HepG2 (cell line): ENCODE results near the gene CIROP. TPM values are rescaled to one million over a fixed set of nuclear protein-coding genes. Genes with fewer than 3 reads are reported as not detected.
A peak's percentile ranks its signal among the peaks of the same experiment; 100 is the strongest.

Experiments used
- CEBPG ChIP-seq: IDR thresholded peaks from 2 replicates; pipeline ENCODE4 v1.6.1; 2016
- CTCF ChIP-seq: sonication (generic); formaldehyde crosslinking; IDR thresholded peaks from 2 replicates; pipeline ENCODE4 v1.5.0; 2020; ENCODE audit warnings: mild to moderate bottlenecking, missing genetic modification reagents, moderate library complexity
- FOXK1 ChIP-seq: sonication (generic); formaldehyde crosslinking; IDR thresholded peaks from 2 replicates; pipeline ENCODE4 v1.4.0; 2020; ENCODE audit warnings: low read depth, missing genetic modification reagents, borderline replicate concordance
- GLI4 ChIP-seq: sonication (generic); formaldehyde crosslinking; IDR thresholded peaks from 2 replicates; pipeline ENCODE4 v1.5.1; 2020; ENCODE audit warnings: missing genetic modification reagents, mild to moderate bottlenecking, moderate library complexity, borderline replicate concordance
- HES4 ChIP-seq: sonication (generic); formaldehyde crosslinking; IDR thresholded peaks from 2 replicates; pipeline ENCODE4 v1.9.0; 2021; ENCODE audit warnings: mild to moderate bottlenecking, missing genetic modification reagents, borderline replicate concordance
- HIVEP1 ChIP-seq: sonication (generic); formaldehyde crosslinking; IDR thresholded peaks from 2 replicates; pipeline ENCODE4 v1.4.0; 2020; ENCODE audit warnings: mild to moderate bottlenecking, missing genetic modification reagents
- KDM5B ChIP-seq: sonication (generic); formaldehyde crosslinking; IDR thresholded peaks from 2 replicates; pipeline ENCODE4 v1.4.0; 2020; ENCODE audit warnings: missing genetic modification reagents, mild to moderate bottlenecking, borderline replicate concordance
- MBD4 ChIP-seq: IDR thresholded peaks from 2 replicates; pipeline ENCODE4 v1.6.1; 2012; ENCODE audit warnings: low read length, inconsistent platforms, borderline replicate concordance
- NR2F1 ChIP-seq, 2 experiments: fragments of 450-650 bp in 1 of 2; formaldehyde crosslinking in 1 of 2; IDR thresholded peaks; 2 replicates each; pipeline versions ENCODE4 v1.5.0 to v1.6.1; 2016 to 2020; ENCODE audit warnings: mild to moderate bottlenecking in 1 of 2, missing compliant biosample characterization in 1 of 2, missing genetic modification reagents in 1 of 2, moderate library complexity in 1 of 2
- PLRG1 ChIP-seq: fragments of 450-650 bp; conservative IDR thresholded peaks from 2 replicates; pipeline ENCODE4 v1.6.1; 2016
- SNAPC4 ChIP-seq: sonication (generic); formaldehyde crosslinking; IDR thresholded peaks from 2 replicates; pipeline ENCODE4 v1.4.0; 2020; ENCODE audit warnings: mild to moderate bottlenecking, missing genetic modification reagents
- STAG1 ChIP-seq: sonication (generic); formaldehyde crosslinking; IDR thresholded peaks from 2 replicates; pipeline ENCODE4 v1.4.0; 2020; ENCODE audit warnings: missing genetic modification reagents
- TAF1 ChIP-seq: sonication (generic); formaldehyde crosslinking; IDR thresholded peaks from 2 replicates; pipeline ENCODE4 v1.4.0; 2020; ENCODE audit warnings: missing genetic modification reagents
- TFE3 ChIP-seq: IDR thresholded peaks from 2 replicates; pipeline ENCODE4 v1.6.1; 2016
- ZNF12 ChIP-seq: sonication (generic); formaldehyde crosslinking; IDR thresholded peaks from 2 replicates; pipeline ENCODE4 v1.5.0; 2020; ENCODE audit warnings: missing genetic modification reagents
- ZNF737 ChIP-seq: sonication (generic); formaldehyde crosslinking; IDR thresholded peaks from 2 replicates; pipeline ENCODE4 v1.5.0; 2020; ENCODE audit warnings: missing genetic modification reagents, mild to moderate bottlenecking, borderline replicate concordance
- ZNF782 ChIP-seq: sonication (generic); formaldehyde crosslinking; IDR thresholded peaks from 2 replicates; pipeline ENCODE4 v1.4.0; 2020; ENCODE audit warnings: missing genetic modification reagents, mild to moderate bottlenecking, borderline replicate concordance
- ZNF878 ChIP-seq: sonication (generic); formaldehyde crosslinking; IDR thresholded peaks from 2 replicates; pipeline ENCODE4 v1.8.1; 2023; ENCODE audit warnings: mild to moderate bottlenecking, missing genetic modification reagents, moderate library complexity
- polyA plus RNA-seq, 8 experiments: library from polyadenylated mRNA; depleted of rRNA in 3 of 8; stranded (reverse) in 7 of 8; unstranded in 1 of 8; fragments of >200 nt; fragmentation: Illumina TruSeq in 4 of 8; extraction: Trizol in 4 of 8; gene quantifications; 2 replicates each; pipeline versions ENCODE4 v1.2.1 to v1.2.3, GENCODE V29; 2011 to 2016; ENCODE audit warnings: low read depth in 4 of 8, missing spikeins in 1 of 8, mixed read lengths in 1 of 8; ENCODE audit not compliant: insufficient read depth in 1 of 8
- total RNA-seq, 5 experiments: library from RNA; depleted of rRNA; stranded (reverse); fragments of >200 nt; fragmentation: Illumina TruSeq; extraction: Trizol; gene quantifications; 2 replicates each; pipeline ENCODE4 v1.2.3, GENCODE V29; 2016; ENCODE audit warnings: low read depth in 1 of 5
- TF ChIP-seq, protein P1 (sequence below): sonication (generic); formaldehyde crosslinking; conservative IDR thresholded peaks from 2 replicates; pipeline ENCODE4 v1.8.0; 2022; ENCODE audit warnings: low read depth, missing genetic modification reagents

The CIROP gene
- total and polyA plus RNA-seq, 2 of the 13 experiments (the other 11 are each of a cell fraction or from before 2014, with no cell fraction given): 0.07 TPM; not detected in 1

- no peak; the same call in 1 of the 2 replicates for TF ChIP-seq KDM5B (CRISPR knock-in tag)
- TF ChIP-seq ZNF737 (CRISPR knock-in tag): no peak
- no peak; the same call in 1 of the 2 replicates for TF ChIP-seq ZNF878 (CRISPR knock-in tag)
- TF ChIP-seq HIVEP1 (CRISPR knock-in tag): no peak
- TF ChIP-seq FOXK1 (CRISPR knock-in tag): peak; percentile 28; the same call in 1 of the 2 replicates
- TF ChIP-seq TFE3 (CRISPR knock-in tag): 0 out of 2 replicates have a peak, but pooled peaks have one; percentile 20
- 0 out of 2 replicates have a peak, but pooled peaks have one; percentile 32 for TF ChIP-seq CEBPG (CRISPR knock-in tag)
- 0 out of 4 replicates have a peak, but pooled peaks of 1 of the 2 experiments have one; percentile 45 for TF ChIP-seq NR2F1 (CRISPR knock-in tag; IDR thresholded peaks at IDR 0.05)
- TF ChIP-seq HES4 (CRISPR knock-in tag): peak; percentile 83; the same call in 1 of the 2 replicates
- TF ChIP-seq, protein P1, sequence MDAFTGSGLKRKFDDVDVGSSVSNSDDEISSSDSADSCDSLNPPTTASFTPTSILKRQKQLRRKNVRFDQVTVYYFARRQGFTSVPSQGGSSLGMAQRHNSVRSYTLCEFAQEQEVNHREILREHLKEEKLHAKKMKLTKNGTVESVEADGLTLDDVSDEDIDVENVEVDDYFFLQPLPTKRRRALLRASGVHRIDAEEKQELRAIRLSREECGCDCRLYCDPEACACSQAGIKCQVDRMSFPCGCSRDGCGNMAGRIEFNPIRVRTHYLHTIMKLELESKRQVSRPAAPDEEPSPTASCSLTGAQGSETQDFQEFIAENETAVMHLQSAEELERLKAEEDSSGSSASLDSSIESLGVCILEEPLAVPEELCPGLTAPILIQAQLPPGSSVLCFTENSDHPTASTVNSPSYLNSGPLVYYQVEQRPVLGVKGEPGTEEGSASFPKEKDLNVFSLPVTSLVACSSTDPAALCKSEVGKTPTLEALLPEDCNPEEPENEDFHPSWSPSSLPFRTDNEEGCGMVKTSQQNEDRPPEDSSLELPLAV (CRISPR knock-in tag): no peak
- TF ChIP-seq SNAPC4 (CRISPR knock-in tag): no peak
- TF ChIP-seq ZNF782 (CRISPR knock-in tag): no peak; the same call in 1 of the 2 replicates
- no peak; the same call in 1 of the 2 replicates for TF ChIP-seq GLI4 (CRISPR knock-in tag)
- TF ChIP-seq ZNF12 (CRISPR knock-in tag): no peak
- TF ChIP-seq PLRG1: no peak
- peak; percentile 61 for TF ChIP-seq STAG1 (CRISPR knock-in tag)
- peak; percentile 98 for TF ChIP-seq CTCF (CRISPR knock-in tag)
- no peak for TF ChIP-seq MBD4
- TF ChIP-seq TAF1 (CRISPR knock-in tag): peak; percentile 44; the same call in 1 of the 2 replicates
These were observed 48.4 kb downstream of the CIROP start (continued) for GRCh38 chr14:23056145-23056955.
